ENCODE data around the gene ZNF148. TPM values are rescaled to one million over a fixed set of nuclear protein-coding genes. Genes with fewer than 3 reads are reported as not detected.

The ZNF148 gene
- total RNA-seq, 1 experiment from 2014 or later, result 55.8 TPM

- no peak overlapping the region for H3K4me3 ChIP-seq (ENCODE audit: low read depth in 2 of 2, low read length in 2 of 2)
- TF ChIP-seq SIN3A (IDR thresholded peaks at IDR 0.05; ENCODE audit: borderline replicate concordance, insufficient read depth, low read depth, low read length) (no peak), TCF7L2 (IDR thresholded peaks at IDR 0.05; ENCODE audit: low read depth, low read length) (no peak), CTCF (IDR thresholded peaks at IDR 0.05) (no peak), POLR2AphosphoS5 (IDR thresholded peaks at IDR 0.05; ENCODE audit: low read depth, low read length) (no peak)
- TF ChIP-seq, protein P1, sequence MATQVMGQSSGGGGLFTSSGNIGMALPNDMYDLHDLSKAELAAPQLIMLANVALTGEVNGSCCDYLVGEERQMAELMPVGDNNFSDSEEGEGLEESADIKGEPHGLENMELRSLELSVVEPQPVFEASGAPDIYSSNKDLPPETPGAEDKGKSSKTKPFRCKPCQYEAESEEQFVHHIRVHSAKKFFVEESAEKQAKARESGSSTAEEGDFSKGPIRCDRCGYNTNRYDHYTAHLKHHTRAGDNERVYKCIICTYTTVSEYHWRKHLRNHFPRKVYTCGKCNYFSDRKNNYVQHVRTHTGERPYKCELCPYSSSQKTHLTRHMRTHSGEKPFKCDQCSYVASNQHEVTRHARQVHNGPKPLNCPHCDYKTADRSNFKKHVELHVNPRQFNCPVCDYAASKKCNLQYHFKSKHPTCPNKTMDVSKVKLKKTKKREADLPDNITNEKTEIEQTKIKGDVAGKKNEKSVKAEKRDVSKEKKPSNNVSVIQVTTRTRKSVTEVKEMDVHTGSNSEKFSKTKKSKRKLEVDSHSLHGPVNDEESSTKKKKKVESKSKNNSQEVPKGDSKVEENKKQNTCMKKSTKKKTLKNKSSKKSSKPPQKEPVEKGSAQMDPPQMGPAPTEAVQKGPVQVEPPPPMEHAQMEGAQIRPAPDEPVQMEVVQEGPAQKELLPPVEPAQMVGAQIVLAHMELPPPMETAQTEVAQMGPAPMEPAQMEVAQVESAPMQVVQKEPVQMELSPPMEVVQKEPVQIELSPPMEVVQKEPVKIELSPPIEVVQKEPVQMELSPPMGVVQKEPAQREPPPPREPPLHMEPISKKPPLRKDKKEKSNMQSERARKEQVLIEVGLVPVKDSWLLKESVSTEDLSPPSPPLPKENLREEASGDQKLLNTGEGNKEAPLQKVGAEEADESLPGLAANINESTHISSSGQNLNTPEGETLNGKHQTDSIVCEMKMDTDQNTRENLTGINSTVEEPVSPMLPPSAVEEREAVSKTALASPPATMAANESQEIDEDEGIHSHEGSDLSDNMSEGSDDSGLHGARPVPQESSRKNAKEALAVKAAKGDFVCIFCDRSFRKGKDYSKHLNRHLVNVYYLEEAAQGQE (IDR thresholded peaks at IDR 0.05; ENCODE audit: insufficient read depth in 1 of 2, low read depth in 2 of 2, low read length in 1 of 2), result no peak
- POLR2A ChIA-PET, result interaction anchor here (0.6 kb wide), 1 partner anchor 15 kb away, joined by 14 read pairs; no protein-coding TSS in a partner anchor
- no TSS peak for BruUV-seq (replicated peaks)
- peaks cover 12% of the 10 kb centered on the region; the same call in 1 of the 2 replicates for H3K9me3 ChIP-seq (ENCODE audit: control insufficient read depth, insufficient read depth, low read depth, low read length)
- intact Hi-C loops (cut with micrococcal nuclease; ENCODE audit: unreplicated experiment) (no loop called here), in situ Hi-C loops (cut with HindIII; ENCODE audit: low pct_unique_long_range_greater_than_20kb, low sequenced_read_pairs) (no loop called here)
- H3K4me1 ChIP-seq (ENCODE audit: control insufficient read depth, insufficient read depth, low read length), result no peaks in the 10 kb centered on the region; the same call in 1 of the 2 replicates
- no peak overlapping the region for H3K27ac ChIP-seq (ENCODE audit: low read length)
- H3K36me3 ChIP-seq (ENCODE audit: control insufficient read depth, insufficient read depth, low read length), result no peaks in the 10 kb centered on the region
- H3K27me3 ChIP-seq (ENCODE audit: control insufficient read depth, insufficient read depth, low read length), result no peaks in the 10 kb centered on the region
- ATAC-seq (no peak), DNase-seq (ENCODE audit: low read depth, low spot score) (no peak)
- CTCF ChIA-PET, result no interaction called here
Measured at GRCh38 chr3:125350597-125350996, 24.5 kb downstream of the ZNF148 start.

DNA sequence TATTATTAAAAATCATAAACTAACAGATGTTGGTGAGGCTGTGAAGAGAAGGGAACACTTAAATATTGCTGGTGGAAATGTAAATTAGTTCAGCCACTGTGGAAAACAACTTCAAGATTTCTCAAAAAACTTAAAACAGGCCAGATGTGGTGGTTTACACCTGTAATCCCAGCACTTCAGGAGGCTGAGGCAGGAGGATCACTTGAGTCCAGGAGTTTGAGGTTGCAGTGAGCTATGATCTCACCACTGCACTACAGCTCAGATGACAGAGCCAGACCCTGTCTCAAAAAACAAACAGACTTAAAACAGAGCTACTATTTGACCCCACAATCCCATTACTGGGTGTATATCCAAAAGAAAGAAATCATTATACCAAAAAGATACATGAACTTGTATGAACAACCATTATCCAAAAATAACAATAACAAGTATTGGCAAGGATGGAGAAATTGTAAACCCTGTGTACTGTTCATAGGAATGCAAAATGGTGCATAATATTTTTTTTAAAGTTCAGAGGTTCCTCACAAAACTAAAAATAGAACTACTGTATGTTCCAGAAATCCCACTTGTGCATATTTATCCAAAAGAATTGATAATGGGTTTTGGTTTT is 25.5 kb downstream of the ZNF148 start:
- no TSS peak for BruUV-seq (replicated peaks)
- peaks cover 17% of the 10 kb centered on the region; the same call in 1 of the 2 replicates for H3K9me3 ChIP-seq (ENCODE audit: control insufficient read depth, insufficient read depth, low read depth, low read length)
- intact Hi-C loops (cut with micrococcal nuclease; ENCODE audit: unreplicated experiment), result no loop called here
- ChIA-PET CTCF (no interaction called here), POLR2A (no interaction called here)
- no peak overlapping the region for H3K4me3 ChIP-seq (ENCODE audit: low read depth in 2 of 2, low read length in 2 of 2)
- TF ChIP-seq POLR2AphosphoS5 (IDR thresholded peaks at IDR 0.05; ENCODE audit: low read depth, low read length), result no peak
- TF ChIP-seq SIN3A (IDR thresholded peaks at IDR 0.05; ENCODE audit: borderline replicate concordance, insufficient read depth, low read depth, low read length), result no peak
- TF ChIP-seq CTCF (IDR thresholded peaks at IDR 0.05), result no peak
- TF ChIP-seq TCF7L2 (IDR thresholded peaks at IDR 0.05; ENCODE audit: low read depth, low read length), result no peak
- TF ChIP-seq, protein P1 (IDR thresholded peaks at IDR 0.05; ENCODE audit: insufficient read depth in 1 of 2, low read depth in 2 of 2, low read length in 1 of 2), result no peak
- H3K36me3 ChIP-seq (ENCODE audit: control insufficient read depth, insufficient read depth, low read length), result no peaks in the 10 kb centered on the region
- no peaks in the 10 kb centered on the region for H3K27me3 ChIP-seq (ENCODE audit: control insufficient read depth, insufficient read depth, low read length)
- ATAC-seq, result no peak
- H3K4me1 ChIP-seq (ENCODE audit: control insufficient read depth, insufficient read depth, low read length), result no peaks in the 10 kb centered on the region; the same call in 1 of the 2 replicates
- no peak overlapping the region for H3K27ac ChIP-seq (ENCODE audit: low read length)
- in situ Hi-C loops (cut with HindIII; ENCODE audit: low pct_unique_long_range_greater_than_20kb, low sequenced_read_pairs), result no loop called here
- no peak for DNase-seq (ENCODE audit: low read depth, low spot score)
